Umbilical cord (tissue), 2 donors: ENCODE data around the gene ANKRD40. TPM values are rescaled to one million over a fixed set of nuclear protein-coding genes. Genes with fewer than 3 reads are reported as not detected.
"Not testable (repeated sequence)": the region's sequence is repeated elsewhere in the genome, so short reads cannot be mapped to it uniquely, and the experiment has no call there.

Experiments
- DNase-seq: peaks from one replicate; pipeline ENCODE4 v3.0.0-alpha.2; 2015; ENCODE audit warnings: low spot score
- total RNA-seq: library from RNA; depleted of rRNA; stranded (reverse); fragments of >200 nt; gene quantifications from one replicate; pipeline ENCODE4 v1.2.3, GENCODE V29; 2014; ENCODE audit warnings: low replicate concordance; ENCODE audit not compliant: insufficient read depth

Gene ANKRD40
- total RNA-seq, 1 donor from 2014 or later, result 30.1 TPM

DNA sequence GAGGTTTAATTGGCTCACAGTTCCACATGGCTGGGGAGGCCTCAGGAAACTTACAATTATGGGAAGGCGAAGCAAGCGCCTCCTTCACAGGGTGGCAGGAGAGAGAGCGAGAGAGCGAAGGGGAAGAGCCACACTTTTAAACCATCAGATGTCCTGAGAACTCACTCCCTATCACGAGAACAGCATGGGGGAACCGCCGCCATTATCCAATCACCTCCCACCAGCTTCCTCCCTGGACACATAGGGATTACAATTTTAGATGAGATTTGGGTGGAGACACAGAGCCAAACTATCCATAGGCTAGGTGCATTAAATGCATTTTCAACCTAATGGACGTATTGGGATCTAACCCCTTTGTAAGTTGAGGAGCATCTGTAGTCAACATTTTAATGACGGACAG is 4.9 kb upstream of the ANKRD40 start:
- no peak for DNase-seq

DNA sequence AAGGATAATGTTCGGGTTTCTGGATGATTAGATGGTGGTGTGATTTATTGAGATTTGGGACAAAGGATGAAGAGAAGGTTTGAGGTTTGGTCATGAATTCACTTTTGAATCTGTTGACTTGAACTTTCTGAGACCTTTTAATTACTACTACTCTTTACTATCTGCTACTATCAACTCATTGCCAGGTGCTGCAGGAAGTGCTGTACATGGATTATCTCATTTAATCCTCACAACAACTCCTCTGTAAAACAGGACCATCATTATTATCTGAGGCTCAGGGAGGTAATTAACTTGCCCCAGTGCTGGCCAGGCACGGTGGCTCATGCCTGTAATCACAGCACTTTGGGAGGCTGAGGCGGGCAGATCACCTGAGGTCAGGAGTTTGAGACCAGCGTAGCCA is 2.9 kb upstream of the ANKRD40 start:
- no peak for DNase-seq

DNA sequence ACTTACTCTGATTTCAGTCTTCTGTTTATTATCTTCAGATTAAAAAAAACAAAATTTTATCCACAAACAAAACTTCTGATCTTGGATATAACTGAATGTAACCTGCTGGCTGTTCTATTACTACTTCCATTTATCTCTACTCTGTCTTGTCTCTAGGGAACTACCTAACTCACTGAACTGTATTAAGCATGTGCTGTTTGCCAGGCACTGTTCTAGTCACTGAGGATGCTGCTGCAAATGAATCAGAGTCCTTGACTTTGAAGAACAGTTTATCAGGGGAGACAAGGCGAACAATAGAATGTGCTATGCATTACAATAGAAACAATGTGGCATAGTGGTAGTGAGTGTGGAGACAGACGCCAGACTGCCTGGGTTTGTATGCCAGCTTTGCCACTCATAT is 2.3 kb upstream of the ANKRD40 start:
- no peak for DNase-seq

DNA sequence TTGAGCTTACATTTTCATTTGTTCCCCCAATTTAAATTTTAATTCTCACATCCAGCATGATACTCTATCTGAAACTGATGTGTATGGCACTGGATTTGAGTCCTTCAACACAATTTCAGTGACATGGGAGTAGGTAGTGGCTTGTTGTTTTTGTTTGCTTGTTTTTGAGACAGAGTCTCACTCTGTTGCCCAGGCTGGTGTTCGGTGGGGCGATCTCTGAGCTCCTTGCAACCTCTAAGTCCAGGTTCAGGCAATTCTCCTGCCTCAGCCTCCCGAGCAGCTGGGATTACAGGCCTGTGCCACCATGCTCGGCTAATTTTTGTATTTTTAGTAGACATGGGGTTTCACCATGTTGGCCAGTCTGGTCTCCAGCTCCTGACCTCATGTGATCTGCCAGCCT is 1.3 kb upstream of the ANKRD40 start:
- not testable (repeated sequence) for DNase-seq

DNA sequence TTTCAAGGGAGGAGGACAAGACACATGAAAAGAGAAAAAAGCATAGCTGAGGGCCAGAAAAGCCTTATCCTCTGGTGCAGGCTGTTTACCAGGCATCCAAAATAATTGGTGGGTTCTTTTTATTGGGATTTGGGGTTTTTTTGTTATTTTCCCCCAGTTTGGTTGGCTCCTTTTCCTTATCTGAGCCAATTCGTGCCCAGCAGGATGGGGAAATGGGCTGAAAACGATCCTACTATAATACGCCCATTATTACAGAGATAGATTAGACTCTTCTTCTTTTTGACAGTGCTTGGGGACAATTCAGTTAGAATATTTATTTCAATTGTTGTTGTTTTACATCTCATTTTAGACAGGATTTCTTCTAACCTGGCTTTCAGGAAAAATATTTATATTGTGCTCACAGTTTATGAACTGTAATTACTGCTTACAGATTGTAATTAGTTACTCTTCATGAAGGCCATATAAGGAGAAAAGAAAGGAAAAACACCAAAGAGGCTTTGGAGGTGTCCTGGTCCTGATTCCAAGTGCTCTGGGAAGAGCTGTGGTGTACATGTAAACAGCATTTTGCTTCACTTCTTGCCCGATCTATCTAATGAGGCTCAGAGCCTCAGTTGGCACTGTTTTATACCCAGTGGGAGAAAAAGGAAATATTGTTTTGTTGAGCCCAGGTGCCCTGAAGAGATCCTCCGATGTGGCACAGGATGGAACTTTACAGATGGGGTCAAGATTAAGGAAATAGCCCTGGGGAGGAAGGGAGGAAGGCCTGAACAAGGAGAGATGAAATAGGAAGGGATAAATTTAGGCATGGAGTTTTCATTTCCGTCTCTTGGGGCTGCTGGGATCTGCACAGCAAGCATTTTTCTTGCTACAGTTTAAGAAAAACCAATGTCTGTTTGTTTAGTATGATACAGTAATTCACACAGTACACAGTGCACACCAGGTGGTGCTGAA is 611 bp upstream of the ANKRD40 start:
- DNase-seq, result peak; percentile 64

DNA sequence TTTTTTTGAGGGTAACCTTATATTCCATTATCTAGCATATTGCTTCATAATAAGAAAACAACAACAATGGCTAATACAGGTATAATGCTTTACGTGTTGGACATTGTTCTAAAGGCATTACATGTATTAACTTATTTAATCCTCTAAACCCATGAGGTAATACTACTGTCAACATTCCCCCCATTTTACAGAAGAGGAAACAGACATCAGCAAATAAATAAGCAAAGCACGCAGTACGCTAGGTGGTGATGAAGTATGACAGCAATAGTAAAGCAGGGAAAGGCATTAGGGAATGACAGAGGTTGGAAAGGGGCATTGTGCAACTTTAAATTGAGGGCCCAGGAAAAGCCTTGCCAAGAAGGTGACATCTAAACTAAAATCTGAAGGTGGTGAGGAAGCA is 4.6 kb downstream of the ANKRD40 start:
- DNase-seq, result no peak

DNA sequence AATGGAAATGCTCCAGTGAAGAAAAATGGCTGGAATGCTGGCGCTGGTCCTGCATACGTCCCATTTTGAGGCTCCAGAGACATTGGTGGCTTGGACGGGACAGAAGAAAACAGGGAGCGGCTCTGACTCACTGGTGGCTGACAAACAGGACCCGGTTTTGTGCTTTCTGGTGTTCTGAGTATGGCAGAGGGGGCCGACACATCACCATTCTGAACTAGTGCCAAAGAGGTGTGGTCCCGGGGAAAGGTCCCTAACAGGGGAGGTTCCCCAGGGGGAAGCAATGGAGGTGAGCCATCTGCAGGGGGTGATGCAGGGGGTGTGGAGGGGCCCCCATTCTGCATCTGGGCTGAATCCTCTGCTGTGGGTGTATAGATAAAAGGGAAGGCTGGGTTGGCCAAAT is 8.3 kb downstream of the ANKRD40 start:
- DNase-seq, result no peak

DNA sequence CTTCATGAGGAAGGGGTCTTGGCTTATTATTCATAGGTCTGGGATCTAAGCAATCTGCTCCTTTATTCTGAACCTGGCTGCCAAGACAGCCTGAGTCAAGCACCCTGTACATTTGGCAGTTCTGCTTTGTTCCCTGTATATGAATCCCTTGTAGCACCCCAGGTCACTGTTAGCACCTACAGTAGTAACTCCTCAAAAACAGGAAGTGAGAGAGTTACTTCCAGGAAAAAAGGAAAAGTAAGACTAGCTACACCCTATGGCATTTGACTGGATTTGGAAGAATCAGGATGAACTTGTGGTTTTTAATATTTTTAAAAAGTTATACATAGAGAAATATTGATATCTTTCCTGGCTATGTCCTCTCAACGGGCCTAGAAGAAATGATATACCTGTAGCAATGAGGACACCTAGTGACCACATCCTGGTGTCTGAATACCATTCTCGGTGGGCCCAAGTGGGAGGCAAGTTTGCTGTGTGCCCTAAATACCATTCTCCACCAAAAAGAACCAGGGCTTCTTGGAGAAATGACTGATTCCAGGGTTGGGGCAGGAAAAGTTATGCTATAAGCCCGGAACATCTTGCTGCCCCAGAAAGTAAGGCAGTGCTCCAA is 9.9 kb downstream of the ANKRD40 start:
- no peak for DNase-seq

DNA sequence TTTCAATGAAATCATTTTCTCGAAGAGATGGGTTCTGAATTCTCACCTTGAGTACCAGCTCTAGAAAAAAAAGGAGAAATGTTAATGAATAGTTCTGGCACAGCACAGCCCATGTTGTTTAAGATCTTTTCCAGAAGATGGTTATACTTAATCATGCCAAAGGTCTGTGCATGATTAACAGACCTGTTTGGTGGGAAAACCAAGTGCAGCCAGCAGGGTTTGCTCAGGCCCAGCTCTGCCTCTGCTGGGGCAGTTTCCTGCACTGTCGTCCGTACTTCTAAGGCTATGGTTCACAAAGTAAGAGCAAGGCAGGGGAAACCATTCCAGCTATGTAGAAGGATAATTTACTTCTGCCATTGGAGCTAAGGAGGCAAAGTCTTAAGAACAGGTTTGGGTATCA is 10.7 kb downstream of the ANKRD40 start:
- no peak for DNase-seq

DNA sequence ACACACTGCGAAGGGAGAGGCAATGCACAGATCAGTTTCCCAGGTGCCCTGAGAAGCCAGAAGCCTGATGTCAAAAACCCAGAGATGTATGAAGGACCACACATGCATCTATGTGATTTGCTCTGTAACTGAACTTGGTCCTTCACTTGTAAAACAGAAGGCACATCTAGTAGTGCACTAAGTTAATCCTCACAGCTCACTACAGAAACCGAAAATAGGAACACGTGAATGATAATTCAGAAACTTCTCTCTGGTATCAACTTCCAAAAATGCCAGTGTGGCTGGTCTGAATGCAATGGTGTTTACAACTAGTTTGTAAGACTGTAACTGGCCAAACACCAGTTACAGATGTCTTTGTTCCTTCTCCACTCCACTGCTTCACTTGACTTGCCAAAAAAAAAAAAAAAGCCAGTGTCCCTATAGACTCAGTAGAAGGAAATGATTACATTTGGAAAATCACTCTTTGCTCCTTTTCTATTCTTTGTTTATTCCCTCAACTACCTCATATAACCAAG is 11.3 kb downstream of the ANKRD40 start:
- no peak for DNase-seq

DNA sequence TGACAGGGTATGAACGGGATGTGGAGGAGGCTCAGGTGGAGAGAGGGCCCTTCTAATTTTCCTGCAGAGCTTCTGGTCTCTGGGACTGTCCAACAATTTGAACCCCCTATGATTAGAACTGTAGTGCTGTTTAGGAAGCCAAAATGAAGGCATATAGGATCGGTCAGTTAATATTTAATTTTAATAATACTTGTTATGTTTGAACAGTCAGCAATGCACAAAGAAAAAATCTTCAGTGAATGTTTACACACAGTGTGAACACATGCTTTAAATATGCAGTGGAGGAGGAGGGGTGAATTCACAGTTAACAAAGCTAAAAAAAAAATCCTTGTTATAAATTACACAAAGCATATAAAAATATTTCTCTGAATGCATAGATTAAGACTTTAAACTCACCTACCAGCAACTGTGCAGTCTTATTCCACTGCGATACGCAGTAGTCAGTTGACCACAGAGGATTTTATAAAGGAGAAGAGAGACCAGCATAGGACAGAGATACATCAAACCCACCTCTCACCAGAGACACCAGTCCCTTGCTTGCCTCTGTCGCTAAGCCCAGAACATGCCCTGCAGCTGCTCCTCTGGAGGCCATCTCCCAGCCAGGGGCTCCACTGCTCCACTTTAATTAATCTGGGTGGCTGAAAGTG is 14.6 kb downstream of the ANKRD40 start:
- DNase-seq, result no peak

DNA sequence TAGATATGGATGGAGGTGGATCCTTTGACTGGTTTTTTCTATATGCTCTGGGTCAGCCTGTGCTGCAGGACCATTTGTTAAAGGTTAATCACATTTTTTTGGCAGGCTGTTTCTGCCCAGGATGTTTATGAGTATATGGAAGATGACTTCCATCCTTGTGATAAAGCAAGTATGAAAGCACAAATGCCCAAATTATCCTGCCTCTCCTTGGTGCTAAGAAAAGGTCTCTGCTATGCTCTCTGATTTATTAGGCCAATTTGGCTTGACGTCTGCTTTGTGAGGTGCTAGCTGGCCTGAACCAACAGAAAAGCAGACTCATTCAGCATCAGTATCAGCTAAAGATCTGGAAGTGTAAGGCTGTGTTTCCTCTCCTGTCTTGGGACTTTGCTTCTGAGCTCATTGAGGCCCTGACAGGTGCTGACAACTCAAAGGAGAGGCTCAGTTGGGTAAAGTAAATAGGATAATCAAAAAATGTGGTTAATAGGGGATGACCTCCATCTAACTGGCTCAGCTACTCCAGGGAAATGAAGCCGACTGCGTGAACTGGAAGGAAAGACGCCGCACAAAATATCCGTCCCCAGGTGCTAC is 15.2 kb downstream of the ANKRD40 start:
- DNase-seq, result no peak

DNA sequence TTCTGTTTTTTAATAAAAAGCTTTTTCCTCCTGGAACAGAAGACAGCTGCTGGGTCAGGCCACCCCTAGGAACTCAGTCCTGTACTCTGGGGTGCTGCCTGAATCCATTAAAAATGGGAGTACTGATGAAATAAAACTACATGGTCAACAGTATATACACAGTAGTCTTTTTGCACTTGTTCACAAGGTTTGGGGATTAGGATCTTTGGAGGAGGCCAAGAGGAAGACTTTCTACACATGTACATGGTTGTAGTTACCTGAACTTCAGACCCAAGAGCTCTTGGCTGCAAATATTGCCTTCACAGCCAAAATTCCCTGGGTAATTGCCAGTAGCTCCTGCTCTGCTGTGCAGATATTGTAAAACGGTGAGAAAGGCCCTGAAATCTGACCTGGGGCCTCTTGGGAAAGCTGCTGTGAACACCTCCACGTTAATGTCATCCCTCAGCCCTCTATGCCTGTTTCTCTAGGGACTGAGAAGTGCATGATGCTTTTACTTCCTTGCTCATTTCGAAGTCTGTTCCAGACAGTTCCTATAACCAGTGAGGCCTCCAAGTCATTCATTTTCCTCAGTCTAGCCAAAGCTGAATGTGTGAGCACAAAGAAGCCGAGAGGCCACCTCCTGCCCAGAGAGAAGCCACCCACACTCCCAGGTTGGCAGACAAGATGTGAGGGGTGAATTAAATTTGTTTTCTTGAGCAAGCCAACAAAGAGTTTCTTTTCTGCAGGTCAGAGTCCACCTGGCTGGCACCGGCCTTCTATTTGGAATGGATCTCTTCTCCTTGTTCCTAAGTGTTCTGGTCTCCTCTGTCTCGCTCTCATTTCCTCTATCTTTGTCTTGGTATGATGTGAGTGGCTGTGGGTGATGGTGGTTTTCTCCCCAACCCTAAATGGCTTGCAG is 15.9 kb downstream of the ANKRD40 start:
- DNase-seq, result no peak

DNA sequence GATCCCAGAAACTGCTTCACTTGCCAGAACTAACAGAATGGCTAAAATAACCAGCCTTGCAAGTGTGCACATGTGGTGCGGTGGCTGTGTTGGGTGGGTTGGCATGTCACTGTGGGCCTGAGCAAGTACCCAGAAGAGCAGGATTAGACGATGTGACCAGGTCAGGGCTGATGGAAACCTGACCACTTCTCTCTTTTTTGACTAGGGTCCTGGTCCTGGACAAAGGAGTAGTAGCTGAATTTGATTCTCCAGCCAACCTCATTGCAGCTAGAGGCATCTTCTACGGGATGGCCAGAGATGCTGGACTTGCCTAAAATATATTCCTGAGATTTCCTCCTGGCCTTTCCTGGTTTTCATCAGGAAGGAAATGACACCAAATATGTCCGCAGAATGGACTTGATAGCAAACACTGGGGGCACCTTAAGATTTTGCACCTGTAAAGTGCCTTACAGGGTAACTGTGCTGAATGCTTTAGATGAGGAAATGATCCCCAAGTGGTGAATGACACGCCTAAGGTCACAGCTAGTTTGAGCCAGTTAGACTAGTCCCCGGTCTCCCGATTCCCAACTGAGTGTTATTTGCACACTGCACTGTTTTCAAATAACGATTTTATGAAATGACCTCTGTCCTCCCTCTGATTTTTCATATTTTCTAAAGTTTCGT is 16.7 kb downstream of the ANKRD40 start:
- no peak for DNase-seq

DNA sequence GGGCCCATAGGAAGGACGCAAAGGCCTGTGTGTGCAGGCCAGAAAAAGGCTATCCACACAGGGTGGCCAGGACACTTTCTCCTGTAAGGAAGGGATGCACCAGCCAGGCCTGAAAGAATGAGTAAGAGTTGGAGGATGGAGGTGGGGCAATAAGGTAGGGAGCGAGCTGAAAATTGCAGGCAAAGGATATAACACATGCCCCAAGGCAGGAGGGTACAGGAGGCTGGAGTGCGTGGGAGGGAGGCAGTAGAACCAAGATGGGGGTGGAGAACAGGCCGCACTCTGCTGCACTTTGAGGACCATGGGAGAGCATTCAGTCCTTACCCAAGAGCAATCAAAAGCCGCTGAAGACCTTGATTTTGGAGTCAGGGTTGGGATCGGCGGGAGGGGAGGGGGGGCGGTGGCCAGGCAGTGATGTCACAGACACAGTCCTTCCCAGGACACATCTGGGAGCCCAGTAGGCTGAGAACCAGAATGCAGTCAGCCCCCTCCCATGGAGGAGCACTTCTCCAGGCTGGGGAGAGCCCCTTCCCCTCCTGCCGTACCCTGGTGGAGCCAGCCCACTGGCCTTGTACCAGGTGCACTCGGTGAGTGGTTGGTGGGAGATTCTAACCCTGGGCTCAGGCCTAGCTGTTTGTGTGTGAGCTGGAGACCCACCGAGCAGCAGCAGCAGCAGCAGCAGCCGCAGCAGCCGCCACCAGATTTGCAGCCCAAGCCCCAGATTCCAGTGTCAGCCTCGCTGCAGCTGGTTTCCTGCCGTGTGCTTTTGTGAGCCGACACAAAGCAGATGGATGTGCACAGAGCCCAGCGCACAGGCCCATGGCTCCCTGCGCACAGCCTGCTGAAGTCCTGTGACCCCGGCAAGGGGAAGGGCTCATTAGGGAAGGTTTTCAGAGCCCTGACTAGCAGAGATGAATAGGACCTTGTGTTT is 17.5 kb downstream of the ANKRD40 start:
- DNase-seq, result peak; percentile 29

DNA sequence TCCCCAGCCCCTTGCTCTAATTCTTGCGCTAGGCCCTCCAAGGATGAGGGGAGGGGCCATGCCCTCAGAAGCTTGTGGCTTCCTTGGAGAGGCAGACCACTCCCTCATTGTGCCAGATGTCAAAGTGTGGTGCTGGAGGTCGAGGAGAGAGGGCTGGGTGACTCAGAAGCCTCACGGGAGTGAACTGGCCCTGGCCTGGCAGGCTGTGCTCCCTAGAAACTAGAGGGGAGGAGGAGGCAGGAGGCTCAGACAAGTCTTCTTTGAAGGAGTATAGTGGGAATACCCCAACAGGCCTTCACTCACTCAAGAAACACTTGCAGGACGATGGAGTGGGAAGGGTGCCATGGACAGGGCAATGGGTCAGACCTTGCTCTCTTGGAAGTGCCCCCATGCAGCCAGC is 18.5 kb downstream of the ANKRD40 start:
- DNase-seq, result no peak

DNA sequence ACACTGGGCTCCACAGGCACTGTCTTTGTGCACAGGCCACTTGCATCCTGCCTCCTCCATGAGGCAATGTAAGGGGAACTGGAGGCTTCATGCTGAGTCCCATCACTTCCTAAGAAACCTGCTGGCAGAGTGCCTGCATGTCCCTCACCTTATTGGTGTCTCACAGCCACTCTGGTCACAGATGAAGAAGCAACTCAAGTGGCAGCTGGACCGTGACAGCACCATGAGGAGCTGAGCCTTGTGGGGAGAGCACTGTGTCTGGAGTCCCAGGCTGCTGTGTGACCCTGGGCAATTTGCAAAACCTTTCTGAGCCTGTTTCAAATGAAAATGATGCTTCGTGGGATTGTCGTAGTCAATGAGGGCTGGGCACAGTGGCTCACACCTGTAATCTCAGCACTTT is 19.5 kb downstream of the ANKRD40 start:
- DNase-seq, result no peak

DNA sequence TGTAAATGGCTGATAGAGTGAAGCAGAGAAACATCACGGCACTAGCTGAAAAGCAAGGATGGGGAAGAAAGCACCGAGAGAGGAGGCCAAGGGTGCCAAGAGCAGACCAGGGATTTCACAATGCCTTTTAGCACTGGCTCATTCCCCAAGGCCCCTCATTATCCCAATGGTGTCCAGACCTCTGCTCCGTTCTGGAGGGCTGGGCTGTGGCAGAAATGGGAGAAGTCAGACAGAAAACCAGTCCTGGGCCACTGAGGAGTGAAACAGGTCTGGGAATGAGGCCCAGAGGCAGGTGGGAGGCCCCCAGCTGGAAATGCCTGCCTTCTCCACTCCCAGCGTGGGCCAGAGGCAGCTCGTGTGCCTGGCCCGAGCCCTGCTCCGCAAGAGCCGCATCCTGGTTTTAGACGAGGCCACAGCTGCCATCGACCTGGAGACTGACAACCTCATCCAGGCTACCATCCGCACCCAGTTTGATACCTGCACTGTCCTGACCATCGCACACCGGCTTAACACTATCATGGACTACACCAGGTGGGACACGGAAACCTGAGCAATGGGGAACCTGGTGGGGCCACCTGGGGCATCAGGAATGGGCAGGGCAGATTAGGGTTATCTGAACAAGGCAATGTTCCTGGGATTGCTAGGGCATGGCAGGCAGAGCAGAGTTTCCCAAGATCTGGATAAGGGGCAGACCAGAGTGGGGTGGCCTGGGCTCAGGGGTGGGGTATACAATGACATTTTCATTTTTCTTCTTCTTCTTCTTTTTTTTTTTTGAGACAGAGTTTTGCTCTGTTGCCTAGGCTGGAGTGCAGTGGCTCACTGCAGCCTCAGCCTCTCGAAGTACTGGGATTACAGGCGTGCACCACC is 20.3 kb downstream of the ANKRD40 start:
- no peak for DNase-seq
